GM18505 (cell line): ENCODE measurements around the gene XPNPEP2.

Experiments
- ATAC-seq: cut with Tn5 transposase; IDR thresholded peaks from one replicate; pipeline ENCODE4 v1.9.1; 2021; ENCODE audit not compliant: unreplicated experiment
- POLR2A ChIP-seq: IDR thresholded peaks from 4 replicates; pipeline ENCODE4 v1.6.1; 2011; ENCODE audit warnings: borderline replicate concordance; ENCODE audit not compliant: insufficient read depth, insufficient read length; ENCODE audit errors: extremely low read depth

XPNPEP2 gene

GRCh38 chrX:129780441-129781105, 41.8 kb downstream of the XPNPEP2 start:
- no peak for ATAC-seq
- TF ChIP-seq POLR2A: no peak

DNA sequence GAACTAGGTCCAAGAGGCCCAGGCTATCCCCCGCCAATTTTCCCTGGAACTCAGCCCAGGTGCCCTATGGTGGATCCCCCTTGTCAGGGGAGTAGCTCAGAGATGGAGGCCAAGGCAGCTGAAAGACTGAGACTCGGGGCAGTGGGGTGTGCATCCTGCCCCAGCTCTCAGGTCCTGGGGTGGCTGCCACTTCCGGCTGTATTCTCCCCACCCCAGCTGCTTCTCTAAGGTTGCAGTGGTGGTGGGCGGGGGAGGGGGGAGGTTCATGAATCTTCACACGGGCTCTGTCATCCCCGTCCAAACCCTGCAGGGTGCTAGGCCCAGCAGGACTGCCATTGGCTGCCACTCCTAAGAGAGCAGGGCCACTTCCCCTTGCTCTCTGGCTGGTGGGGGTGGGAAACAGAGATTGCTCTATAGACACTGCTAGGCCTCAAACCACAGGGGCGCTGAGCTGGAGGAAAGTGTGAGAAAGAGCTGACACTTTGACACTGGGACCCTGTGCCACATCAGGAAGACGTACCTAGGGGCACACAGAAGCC, 42.4 kb downstream of the XPNPEP2 start:
- TF ChIP-seq POLR2A: peak; percentile 78
- peak; percentile 70 for ATAC-seq

DNA sequence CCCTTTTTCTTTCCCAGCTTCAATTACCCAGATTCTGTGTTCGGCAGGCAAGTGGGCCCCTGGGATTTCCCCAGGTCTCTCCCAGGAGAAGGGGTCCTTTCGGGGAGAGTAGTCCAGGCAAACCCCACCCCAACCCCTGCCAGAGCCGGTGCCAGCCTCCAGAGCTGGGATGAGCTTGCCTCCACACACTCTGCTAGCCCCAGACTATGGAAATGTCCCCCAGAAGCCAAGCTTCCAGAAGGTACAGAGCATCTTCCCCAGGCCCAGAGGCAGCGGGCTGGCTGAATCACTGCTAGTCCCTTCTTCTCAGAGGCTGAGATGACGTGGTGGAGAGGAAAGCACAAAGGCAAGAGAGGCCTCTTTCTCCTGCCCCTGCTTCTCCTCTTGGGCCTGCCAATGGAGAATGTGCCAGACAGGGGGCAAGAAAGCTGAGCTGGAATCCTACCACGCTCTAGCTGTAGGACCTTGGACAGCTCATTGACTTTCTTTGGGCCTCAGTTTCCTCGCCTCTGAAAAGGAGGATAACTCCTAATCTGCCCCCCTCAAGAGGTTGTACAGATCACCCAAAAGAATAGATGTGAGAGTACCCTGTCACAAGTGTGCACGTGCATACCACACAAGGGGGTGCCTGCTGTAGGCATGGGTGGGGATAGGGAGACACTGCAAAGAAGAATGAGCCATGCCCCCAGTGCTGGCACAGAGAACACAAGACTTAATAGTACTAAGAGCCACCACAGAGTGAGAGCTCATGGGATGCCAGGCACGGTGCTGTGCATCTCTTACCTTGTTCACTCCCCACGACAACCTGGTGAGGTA, 43.1 kb downstream of the XPNPEP2 start:
- TF ChIP-seq POLR2A: no peak
- ATAC-seq: no peak

- TF ChIP-seq POLR2A: no peak
- ATAC-seq: no peak
Measured at GRCh38 chrX:129782706-129783105, 43.9 kb downstream of the XPNPEP2 start.

DNA sequence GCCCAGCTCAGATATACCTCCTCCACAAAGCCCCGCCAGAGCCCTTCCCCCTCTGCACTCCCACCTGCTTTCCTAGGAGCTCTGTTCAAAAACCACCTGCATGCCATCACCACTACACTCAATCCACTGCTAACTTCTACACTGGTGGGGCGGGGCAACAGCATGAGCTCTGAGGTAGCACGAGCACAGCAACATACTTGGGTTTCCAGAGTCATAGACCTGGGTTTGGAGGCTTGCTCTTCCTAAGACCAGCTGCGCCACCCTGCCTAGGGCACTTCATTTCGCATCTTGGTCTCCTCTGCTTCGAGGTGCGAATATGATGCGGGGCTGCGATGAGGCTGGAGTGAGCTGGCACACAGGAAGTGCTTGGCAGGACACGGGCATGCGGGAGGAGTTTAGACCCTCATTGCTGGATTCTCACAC, 44.5 kb downstream of the XPNPEP2 start:
- no peak for ATAC-seq
- no peak for TF ChIP-seq POLR2A

GRCh38 chrX:129784371-129784770, 45.6 kb downstream of the XPNPEP2 start:
- ATAC-seq: no peak
- TF ChIP-seq POLR2A: no peak

- no peak for ATAC-seq
- no peak for TF ChIP-seq POLR2A
Measured at GRCh38 chrX:129785160-129785947, 46.6 kb downstream of the XPNPEP2 start.

DNA sequence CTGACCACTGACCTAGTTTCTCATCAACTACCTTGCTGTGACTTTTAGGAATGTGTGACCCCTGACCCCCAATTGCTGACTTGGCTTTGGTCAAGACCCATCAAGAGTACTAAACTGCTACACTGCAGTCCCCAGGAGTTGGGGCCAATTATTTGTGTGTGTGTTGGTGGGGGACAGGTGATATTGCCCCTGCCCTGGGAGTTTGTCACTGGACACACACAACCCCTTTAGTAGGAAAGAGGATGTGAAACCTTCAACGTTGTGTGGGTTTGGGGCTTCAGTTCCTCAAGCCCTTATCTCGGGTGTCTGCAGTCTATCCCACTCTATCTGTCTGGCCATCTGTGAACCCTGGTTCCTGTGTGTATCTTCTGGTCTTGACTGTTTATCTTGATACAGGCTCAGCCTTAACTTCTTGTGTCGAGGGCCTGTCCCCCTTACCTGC, 47.5 kb downstream of the XPNPEP2 start:
- peak; percentile 86 for ATAC-seq
- TF ChIP-seq POLR2A: no peak

DNA sequence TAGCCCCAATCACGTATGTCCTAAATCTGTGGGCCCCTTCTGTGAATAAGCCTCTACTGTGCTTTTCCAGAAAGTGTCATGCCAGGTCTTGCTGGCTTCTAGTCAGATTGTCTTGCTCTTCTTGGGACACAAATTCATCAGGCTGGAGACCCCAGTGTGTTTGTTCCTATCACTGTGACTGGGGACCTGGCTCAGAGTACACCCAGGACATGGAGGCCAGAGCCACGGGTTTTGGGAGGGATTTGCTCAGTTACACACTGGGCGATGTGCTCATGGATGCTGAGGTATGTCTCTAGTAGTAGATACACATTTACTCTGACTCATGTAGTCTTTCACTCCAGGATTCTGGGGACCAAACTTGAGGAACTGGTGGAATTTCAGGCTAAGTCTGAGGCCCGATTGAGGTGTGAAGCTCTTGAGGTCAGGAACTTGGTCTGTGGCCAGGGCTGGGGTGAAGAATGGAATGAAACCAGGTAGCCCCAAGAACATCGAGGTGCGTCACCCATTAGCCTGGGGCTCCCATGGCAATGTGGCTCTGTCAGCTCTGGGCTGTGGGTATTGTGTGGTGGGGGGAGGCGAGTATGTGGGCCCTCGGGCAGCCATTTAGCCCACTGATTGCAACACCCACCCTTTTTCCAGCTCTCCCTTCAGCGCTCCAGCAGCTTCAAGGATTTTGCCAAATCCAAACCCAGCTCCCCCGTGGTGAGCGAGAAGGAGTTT, 48.7 kb downstream of the XPNPEP2 start:
- ATAC-seq: no peak
- no peak for TF ChIP-seq POLR2A

DNA sequence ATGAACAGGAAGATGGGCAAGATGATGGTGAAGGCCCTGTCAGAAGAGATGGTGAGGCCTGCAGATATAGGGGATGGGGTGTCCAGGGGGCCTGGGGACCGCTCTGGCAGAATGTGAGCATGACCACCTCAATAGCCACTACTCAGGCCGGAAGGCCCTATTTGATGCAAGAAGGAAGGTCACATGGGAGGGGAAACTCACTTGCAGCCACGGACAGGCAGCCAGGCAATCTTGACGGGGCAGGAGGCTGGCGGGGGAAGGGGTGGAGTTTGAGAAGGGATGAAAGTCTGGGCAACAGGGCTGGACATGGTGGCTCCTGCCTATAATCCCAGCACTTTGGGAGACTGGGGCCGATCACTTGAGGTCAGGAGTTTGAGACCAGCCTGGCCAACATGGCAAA, 49.7 kb downstream of the XPNPEP2 start:
- ATAC-seq: no peak

GRCh38 chrX:129790146-129790545, 51.4 kb downstream of the XPNPEP2 start:
- ATAC-seq: no peak
- TF ChIP-seq POLR2A: no peak

More for the DNA sequence above, 49.7 kb downstream of the XPNPEP2 start:
- TF ChIP-seq POLR2A: no peak

DNA sequence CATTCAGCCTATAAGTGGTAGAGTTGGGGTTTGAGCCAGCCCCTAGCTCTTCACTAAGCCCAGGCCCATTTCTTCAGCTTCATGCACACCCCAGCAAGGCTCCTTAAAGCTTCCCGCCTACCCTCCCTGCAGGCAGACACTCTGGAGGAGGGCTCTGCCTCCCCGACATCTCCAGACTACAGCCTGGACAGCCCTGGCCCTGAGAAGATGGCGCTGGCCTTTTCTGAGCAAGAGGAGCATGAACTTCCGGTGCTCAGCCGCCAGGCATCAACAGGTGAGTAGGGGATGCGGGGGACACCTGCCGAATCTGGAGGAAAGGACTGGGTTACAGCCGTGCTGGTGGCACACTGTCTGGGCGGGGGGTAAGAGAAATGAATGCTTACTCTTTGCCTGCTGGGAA, 52.0 kb downstream of the XPNPEP2 start:
- TF ChIP-seq POLR2A: no peak
- no peak for ATAC-seq

DNA sequence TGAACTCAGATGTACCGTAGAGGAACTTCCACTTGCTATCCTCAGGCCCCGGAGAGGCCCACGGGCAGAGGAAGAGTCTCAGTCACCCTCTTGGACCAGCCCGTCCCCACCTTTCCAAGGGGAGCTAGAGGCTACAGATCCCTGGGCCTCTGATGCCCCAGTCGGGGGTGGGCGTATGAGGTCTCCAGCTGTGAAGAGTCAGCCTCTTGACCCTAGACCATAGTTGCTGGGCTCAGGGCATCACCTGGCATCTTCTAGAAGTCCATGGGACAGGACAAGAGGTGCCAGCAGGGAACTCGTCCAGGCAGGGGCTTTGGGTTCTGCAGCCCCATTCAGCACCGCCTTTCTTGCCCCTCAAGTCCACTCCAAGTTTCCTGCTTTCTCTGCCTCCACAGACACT, 52.6 kb downstream of the XPNPEP2 start:
- ATAC-seq: no peak
- TF ChIP-seq POLR2A: no peak

- TF ChIP-seq POLR2A: no peak
- no peak for ATAC-seq
Measured at GRCh38 chrX:129791961-129792570, 53.3 kb downstream of the XPNPEP2 start.
